Activated T-helper 1 cell treated with anti-CD3 and anti-CD28 coated beads, Interleukin-12 subunit alpha, Interleukin-12 subunit beta, Interleukin-2, Interleukin-4 antibody, amounts not matched to agents 30 ng/mL and 10 ng/mL and 1 ng/mL, durations not matched to agents 14 hours and 24 hours and 36 hours (primary cell): ENCODE results near the gene LTBP2. TPM values are rescaled to one million over a fixed set of nuclear protein-coding genes. Genes with fewer than 3 reads are reported as not detected.

Source experiments
- DNase-seq: peaks from one replicate; pipeline ENCODE4 v3.0.0; 2021; ENCODE audit warnings: low spot score
- H3K27ac Mint-ChIP-seq: one replicate; pipeline ENCODE4 v1.8.0; 2021; ENCODE audit warnings: mild to moderate bottlenecking, mixed read lengths
- H3K27me3 Mint-ChIP-seq: one replicate; pipeline ENCODE4 v1.8.0; 2022; ENCODE audit warnings: mild to moderate bottlenecking, moderate library complexity, mixed read lengths; ENCODE audit not compliant: insufficient read depth
- H3K36me3 Mint-ChIP-seq: one replicate; pipeline ENCODE4 v1.8.0; 2021; ENCODE audit warnings: low read depth, mixed read lengths
- H3K4me1 Mint-ChIP-seq: one replicate; pipeline ENCODE4 v1.8.0; 2021; ENCODE audit warnings: low read depth, mixed read lengths
- H3K4me3 Mint-ChIP-seq: one replicate; pipeline ENCODE4 v1.8.0; 2021; ENCODE audit warnings: mild to moderate bottlenecking, moderate library complexity, mixed read lengths
- H3K9me3 Mint-ChIP-seq: one replicate; pipeline ENCODE4 v1.8.0; 2021; ENCODE audit warnings: mixed read lengths
- intact Hi-C: fragments of 100-400 bp; cut with micrococcal nuclease; formaldehyde crosslinking; loops from one replicate; pipeline ENCODE4 v1.15.1; 2024
- total RNA-seq: library from RNA; stranded (reverse); gene quantifications from 2 replicates; pipeline ENCODE4 v1.2.3, GENCODE V29; 2022

Gene LTBP2
- total RNA-seq, 1 donor from 2014 or later = 0.05 TPM

- Mint-ChIP-seq H3K27ac (no peak overlapping the region), H3K27me3 (peaks cover 8% of the 10 kb centered on the region), H3K36me3 (no peaks in the 10 kb centered on the region), H3K4me1 (no peaks in the 10 kb centered on the region), H3K9me3 (no peaks in the 10 kb centered on the region), H3K4me3 (no peak overlapping the region)
- intact Hi-C loops = no loop called here
- no peak for DNase-seq
These were observed 22.7 kb downstream of the LTBP2 start for GRCh38 chr14:74589291-74589879.

- no peak overlapping the region for H3K27ac Mint-ChIP-seq
These were observed 24.7 kb downstream of the LTBP2 start for GRCh38 chr14:74587363-74587707.

DNA sequence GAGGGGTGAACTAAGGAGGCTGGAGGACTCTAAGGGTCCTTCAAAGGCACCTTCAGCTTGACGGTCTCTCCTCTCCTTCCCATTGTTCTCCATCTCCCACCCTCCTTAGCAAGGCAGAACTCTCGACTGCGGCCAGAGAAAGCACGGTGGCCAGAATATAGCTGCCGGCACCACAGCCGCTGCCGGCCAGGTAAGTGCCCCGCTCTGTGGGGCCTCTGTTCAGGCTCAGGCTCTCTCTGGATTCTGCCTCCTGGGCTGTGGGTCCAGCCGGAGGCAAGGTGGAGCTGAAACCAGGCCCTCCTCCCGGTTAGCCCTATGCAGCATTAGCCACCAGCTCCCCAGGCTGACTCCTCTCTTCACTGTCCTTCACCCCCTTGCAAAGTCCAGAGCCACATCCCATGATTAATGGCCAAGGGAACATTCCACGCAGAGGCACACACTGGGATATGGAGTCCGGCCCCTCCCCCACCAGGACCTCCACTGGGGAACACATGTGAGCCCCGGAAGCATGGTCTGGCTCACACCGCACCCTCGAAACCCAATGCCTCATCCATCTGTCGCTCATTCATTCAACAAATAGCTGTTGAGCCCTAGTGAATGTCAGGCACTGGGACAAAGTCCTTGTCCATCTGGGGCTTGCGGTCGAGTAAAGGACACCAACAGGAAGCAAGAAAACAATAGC, 25.2 kb downstream of the LTBP2 start:
- DNase-seq = no peak
- Mint-ChIP-seq H3K4me3 (no peak overlapping the region), H3K27ac (no peak overlapping the region), H3K9me3 (no peaks in the 10 kb centered on the region), H3K4me1 (peaks cover 15% of the 10 kb centered on the region), H3K27me3 (peaks cover 8% of the 10 kb centered on the region), H3K36me3 (no peaks in the 10 kb centered on the region)
- intact Hi-C loops = no loop called here

More at GRCh38 chr14:74587363-74587707, 24.7 kb downstream of the LTBP2 start:
- H3K4me3 Mint-ChIP-seq = no peak overlapping the region
- no peaks in the 10 kb centered on the region for H3K9me3 Mint-ChIP-seq
- intact Hi-C loops = no loop called here
- peaks cover 8% of the 10 kb centered on the region for H3K27me3 Mint-ChIP-seq
- H3K36me3 Mint-ChIP-seq = no peaks in the 10 kb centered on the region
- DNase-seq = no peak
- H3K4me1 Mint-ChIP-seq = peaks cover 12% of the 10 kb centered on the region

GRCh38 chr14:74585406-74586335, 26.4 kb downstream of the LTBP2 start:
- Mint-ChIP-seq H3K4me1 (peaks cover 24% of the 10 kb centered on the region), H3K27ac (no peak overlapping the region), H3K4me3 (no peak overlapping the region), H3K27me3 (peaks cover 8% of the 10 kb centered on the region), H3K36me3 (no peaks in the 10 kb centered on the region), H3K9me3 (no peaks in the 10 kb centered on the region)
- intact Hi-C loops = no loop called here
- DNase-seq = no peak

GRCh38 chr14:74584951-74585350, 27.1 kb downstream of the LTBP2 start:
- peak overlapping the region; percentile 16 for H3K27ac Mint-ChIP-seq
- H3K9me3 Mint-ChIP-seq = no peaks in the 10 kb centered on the region
- no peak overlapping the region for H3K4me3 Mint-ChIP-seq
- H3K4me1 Mint-ChIP-seq = peaks cover 31% of the 10 kb centered on the region
- intact Hi-C loops = no loop called here
- no peak for DNase-seq
- no peaks in the 10 kb centered on the region for H3K36me3 Mint-ChIP-seq
- H3K27me3 Mint-ChIP-seq = peaks cover 7% of the 10 kb centered on the region

- DNase-seq = no peak
- H3K4me1 Mint-ChIP-seq = peaks cover 41% of the 10 kb centered on the region
- H3K27ac Mint-ChIP-seq = no peak overlapping the region
- peaks cover 5% of the 10 kb centered on the region for H3K27me3 Mint-ChIP-seq
- no peaks in the 10 kb centered on the region for H3K36me3 Mint-ChIP-seq
- intact Hi-C loops = no loop called here
- H3K9me3 Mint-ChIP-seq = no peaks in the 10 kb centered on the region
- H3K4me3 Mint-ChIP-seq = no peak overlapping the region
These were observed 28.2 kb downstream of the LTBP2 start for GRCh38 chr14:74583689-74584434.

DNA sequence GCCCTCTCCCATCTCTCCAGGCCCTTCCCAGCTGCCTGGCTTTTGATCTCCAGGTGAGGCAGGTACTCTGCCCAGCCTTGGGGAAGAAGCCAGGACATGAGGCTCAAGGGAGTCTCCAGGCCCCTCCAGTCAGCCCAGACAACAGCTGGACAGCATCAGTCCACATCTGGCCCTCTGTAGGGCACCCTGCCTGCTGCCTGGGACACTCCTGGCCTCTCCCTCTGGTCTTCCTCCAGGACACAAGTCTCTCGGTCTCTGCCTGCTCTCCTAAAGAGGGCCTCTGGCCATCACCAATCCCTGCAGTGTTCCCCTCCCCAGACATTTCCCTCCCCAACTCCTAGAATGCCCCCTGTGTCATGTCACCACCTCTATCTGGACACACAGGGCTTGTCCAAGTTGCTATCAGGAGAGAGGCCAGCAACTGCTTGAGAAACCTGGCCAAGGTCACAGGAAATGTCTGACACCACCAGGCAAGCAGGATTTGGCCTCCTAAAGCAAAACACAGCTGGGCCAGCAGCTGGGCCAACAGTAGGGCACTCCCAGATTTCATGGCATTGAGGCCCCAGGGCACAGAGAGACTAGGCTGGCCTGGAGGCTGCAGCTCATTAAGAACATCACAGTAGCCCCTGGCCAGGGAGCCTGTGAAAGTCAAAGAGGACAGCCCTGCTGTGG, 29.0 kb downstream of the LTBP2 start:
- H3K4me3 Mint-ChIP-seq = no peak overlapping the region
- peaks cover 5% of the 10 kb centered on the region for H3K27me3 Mint-ChIP-seq
- H3K4me1 Mint-ChIP-seq = peaks cover 46% of the 10 kb centered on the region
- no peaks in the 10 kb centered on the region for H3K9me3 Mint-ChIP-seq
- no peak for DNase-seq
- no peaks in the 10 kb centered on the region for H3K36me3 Mint-ChIP-seq
- intact Hi-C loops = no loop called here
- peak overlapping the region; percentile 27 for H3K27ac Mint-ChIP-seq

- Mint-ChIP-seq H3K27me3 (peaks cover 4% of the 10 kb centered on the region), H3K4me3 (peak overlapping the region; percentile 9), H3K4me1 (peaks cover 49% of the 10 kb centered on the region), H3K36me3 (no peaks in the 10 kb centered on the region), H3K27ac (peak overlapping the region; percentile 89), H3K9me3 (no peaks in the 10 kb centered on the region)
- intact Hi-C loops = loop anchor here (1.0 to 2.0 kb wide), 2 partner anchors 8 to 39 kb away; no protein-coding TSS in a partner anchor
- no peak for DNase-seq
These were observed 31.8 kb downstream of the LTBP2 start for GRCh38 chr14:74580275-74580672.

DNA sequence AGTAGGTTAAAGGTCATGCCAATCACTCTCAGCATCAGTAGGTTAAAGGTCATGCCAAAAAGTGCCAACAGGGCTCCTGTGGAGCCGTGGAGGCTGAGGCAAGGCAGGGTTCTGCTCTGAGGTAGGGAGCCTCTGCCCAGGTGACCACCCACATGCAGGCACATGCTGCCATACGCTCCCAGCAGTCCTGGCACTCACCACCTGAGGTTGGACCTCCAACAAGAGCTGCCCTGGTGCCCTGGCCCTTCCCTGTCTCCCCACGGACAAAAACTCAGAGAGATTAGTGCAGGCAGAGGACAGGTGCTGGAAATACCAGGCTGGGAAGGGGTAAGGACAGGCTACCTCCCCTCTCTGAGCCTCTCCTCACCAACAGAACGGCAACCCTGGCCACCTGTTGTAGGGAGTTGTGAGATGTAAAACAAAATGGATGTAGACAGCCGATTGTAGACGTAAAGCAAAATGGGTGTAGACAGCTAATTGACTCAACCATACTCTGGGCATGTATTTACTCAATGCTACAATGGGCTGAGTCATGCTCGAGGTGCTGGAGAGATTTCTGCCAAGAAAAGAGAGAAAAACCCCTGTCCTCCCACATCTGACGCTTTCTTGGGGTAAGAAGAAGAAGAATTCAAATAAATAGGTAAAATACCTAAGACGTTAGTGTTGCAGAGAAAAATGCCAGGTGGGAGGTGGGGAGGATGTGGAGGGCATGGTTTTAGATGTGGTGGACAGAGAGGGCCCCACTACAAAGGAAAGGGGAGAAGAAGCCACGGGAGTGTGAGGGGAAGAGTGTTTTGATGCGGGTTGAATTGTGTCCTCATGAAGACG, 32.4 kb downstream of the LTBP2 start:
- Mint-ChIP-seq H3K36me3 (no peaks in the 10 kb centered on the region), H3K27ac (peak overlapping the region; percentile 89), H3K9me3 (no peaks in the 10 kb centered on the region), H3K4me1 (peaks cover 53% of the 10 kb centered on the region), H3K27me3 (no peaks in the 10 kb centered on the region), H3K4me3 (no peak overlapping the region)
- intact Hi-C loops = loop anchor here (1.0 to 2.0 kb wide), 3 partner anchors 7 to 86 kb away; partner anchors contain the start of genes ISCA2 and NPC2
- DNase-seq = peak; percentile 19

DNA sequence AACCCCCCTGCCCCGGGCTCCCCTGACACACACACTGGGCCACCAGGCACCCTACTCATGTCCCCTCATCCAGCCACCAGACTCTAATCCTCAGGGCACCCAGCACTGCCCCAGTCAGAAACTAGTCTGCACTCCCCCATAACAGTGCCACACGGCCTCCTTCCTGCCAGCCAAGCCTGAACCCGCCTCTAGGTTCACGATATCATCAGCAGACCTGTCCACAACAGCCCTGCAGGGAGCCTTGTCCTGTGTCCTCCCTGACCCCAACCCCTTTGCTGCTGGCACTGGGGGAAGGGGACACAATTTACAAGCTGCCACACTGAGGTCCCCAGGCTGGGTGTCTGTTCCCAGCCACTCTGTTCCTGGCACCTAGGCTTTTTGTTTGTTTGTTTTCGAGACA, 33.6 kb downstream of the LTBP2 start:
- intact Hi-C loops = no loop called here
- DNase-seq = no peak
- no peaks in the 10 kb centered on the region for H3K9me3 Mint-ChIP-seq
- H3K27ac Mint-ChIP-seq = no peak overlapping the region
- H3K4me1 Mint-ChIP-seq = peaks cover 65% of the 10 kb centered on the region
- H3K27me3 Mint-ChIP-seq = no peaks in the 10 kb centered on the region
- no peak overlapping the region for H3K4me3 Mint-ChIP-seq
- no peaks in the 10 kb centered on the region for H3K36me3 Mint-ChIP-seq

DNA sequence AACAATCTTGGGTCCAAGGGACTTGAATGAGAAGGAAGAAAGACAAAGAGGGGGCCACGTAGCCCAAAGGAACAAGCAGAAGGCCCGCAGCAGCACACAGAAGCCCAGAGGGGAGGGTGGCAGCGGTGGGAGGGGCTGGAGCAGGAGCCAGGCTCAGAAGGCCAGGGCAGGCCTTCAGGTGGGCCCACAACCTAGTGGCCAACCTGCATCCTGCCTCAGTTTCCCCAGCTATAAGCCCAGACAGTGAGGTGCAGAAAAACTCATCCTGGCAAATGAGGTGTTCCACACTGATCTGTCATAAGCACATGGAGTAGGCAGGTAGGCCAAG, 34.1 kb downstream of the LTBP2 start:
- no peak overlapping the region for H3K27ac Mint-ChIP-seq
- no peaks in the 10 kb centered on the region for H3K36me3 Mint-ChIP-seq
- H3K27me3 Mint-ChIP-seq = peaks cover 2% of the 10 kb centered on the region
- peaks cover 65% of the 10 kb centered on the region for H3K4me1 Mint-ChIP-seq
- DNase-seq = no peak
- intact Hi-C loops = no loop called here
- no peaks in the 10 kb centered on the region for H3K9me3 Mint-ChIP-seq
- H3K4me3 Mint-ChIP-seq = no peak overlapping the region
